GM10248 (cell line): ENCODE results near the gene MESD.

Experiments
- CTCF ChIA-PET: fragments of 300-600 bp; sonication (Branson Sonifier 250); formaldehyde crosslinking; extraction: SDS; loops from one replicate; lab custom pipeline; 2021; ENCODE audit warnings: antibody characterized with exemption; lab: Yijun Ruan, JAX
- POLR2A ChIA-PET: fragments of 350-650 bp; sonication (Branson Sonifier 250); formaldehyde crosslinking; extraction: SDS; loops from one replicate; lab custom pipeline; 2020; ENCODE audit warnings: antibody characterized with exemption; lab: Yijun Ruan, JAX
- DNase-seq: peaks from one replicate; pipeline ENCODE4 v3.0.0; 2012; ENCODE audit errors: extremely low spot score
- CTCF ChIP-seq: IDR thresholded peaks from 2 replicates; pipeline ENCODE4 v1.5.1; 2012; ENCODE audit warnings: mild to moderate bottlenecking, low read depth; ENCODE audit errors: extremely low read depth, missing control alignments, control extremely low read depth

MESD gene

DNA sequence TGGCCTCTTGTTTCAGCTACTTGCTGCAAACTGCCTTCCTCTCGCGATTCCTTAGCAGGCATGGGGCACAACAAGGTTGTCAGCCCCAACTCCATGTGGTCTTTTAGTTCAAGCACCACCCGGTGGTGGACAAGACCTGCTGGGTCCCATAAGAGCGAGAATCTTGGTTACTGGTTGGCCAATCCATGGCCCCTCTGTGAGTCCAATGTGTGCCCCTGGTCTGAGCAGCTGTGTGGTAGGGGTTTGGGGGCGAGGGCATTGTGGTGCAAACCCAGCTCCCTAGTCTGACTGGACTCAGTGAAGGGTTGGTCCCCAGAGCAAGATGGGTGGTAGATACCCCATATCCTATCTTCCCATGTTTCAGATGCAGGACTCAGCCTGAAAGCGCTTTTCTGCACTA, 48.8 kb downstream of the MESD start:
- ChIA-PET POLR2A (no interaction called here), CTCF (interaction anchor here (0.8 to 1.9 kb wide), 4 partner anchors 29 to 1087 kb away, joined by 3 to 11 read pairs (median 3); no protein-coding TSS in a partner anchor)
- no peak for TF ChIP-seq CTCF
- DNase-seq = no peak

- no peak for TF ChIP-seq CTCF
- POLR2A ChIA-PET = no interaction called here
- CTCF ChIA-PET = interaction anchor here (0.8 to 1.9 kb wide), 4 partner anchors 29 to 1087 kb away, joined by 3 to 11 read pairs (median 3); no protein-coding TSS in a partner anchor
- DNase-seq = no peak
Observed at GRCh38 chr15:80940331-80940730, 49.3 kb downstream of the MESD start.

DNA sequence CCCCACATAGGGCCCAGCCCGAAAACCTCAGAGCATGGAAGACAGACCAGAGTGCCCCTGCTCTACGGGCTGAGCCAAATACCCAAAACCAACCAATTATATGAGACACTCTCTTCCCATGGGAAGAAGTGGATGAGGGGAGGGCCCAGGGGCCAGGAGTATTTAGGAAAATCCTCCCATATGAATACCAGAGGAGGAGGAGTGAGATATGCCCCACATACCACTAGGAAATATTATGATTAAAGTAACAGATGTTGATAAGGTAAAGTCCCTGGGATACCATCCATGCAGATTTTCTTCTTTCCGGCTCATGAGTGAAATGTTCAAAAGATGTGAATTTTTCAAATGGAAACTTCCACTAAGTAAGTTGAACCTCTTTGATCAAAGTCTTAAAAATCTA, 50.4 kb downstream of the MESD start:
- no peak for TF ChIP-seq CTCF
- DNase-seq = no peak
- ChIA-PET POLR2A (no interaction called here), CTCF (interaction anchor here (1.3 to 1.9 kb wide), 3 partner anchors 30 to 327 kb away, joined by 3 to 11 read pairs (median 4); no protein-coding TSS in a partner anchor)

DNA sequence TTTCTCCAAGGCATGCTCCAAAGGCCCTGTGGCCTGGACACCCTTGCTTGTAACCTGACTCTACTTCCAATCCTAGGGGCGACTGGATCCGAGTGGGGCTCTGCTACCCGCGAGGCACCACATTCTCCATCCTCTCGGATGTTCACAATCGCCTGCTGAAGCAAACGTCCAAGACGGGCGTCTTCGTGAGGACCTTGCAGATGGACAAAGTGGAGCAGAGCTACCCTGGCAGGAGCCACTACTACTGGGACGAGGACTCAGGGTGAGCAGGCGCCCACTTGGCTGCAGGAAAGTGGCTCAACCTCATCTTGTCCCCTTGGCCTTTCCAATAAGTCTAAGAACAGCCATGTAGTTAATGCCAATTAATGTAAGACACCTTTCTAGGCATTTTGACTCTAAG, 51.9 kb downstream of the MESD start:
- ChIA-PET POLR2A (no interaction called here), CTCF (interaction anchor here (0.9 to 1.3 kb wide), 2 partner anchors 32 to 328 kb away, joined by 3 read pairs; no protein-coding TSS in a partner anchor)
- no peak for TF ChIP-seq CTCF
- DNase-seq = no peak

GRCh38 chr15:80936288-80937078, 53.1 kb downstream of the MESD start:
- TF ChIP-seq CTCF = no peak
- no peak for DNase-seq
- CTCF ChIA-PET = interaction anchor here (1.5 kb wide), 1 partner anchor 33 kb away, joined by 4 read pairs; no protein-coding TSS in a partner anchor
- POLR2A ChIA-PET = no interaction called here

DNA sequence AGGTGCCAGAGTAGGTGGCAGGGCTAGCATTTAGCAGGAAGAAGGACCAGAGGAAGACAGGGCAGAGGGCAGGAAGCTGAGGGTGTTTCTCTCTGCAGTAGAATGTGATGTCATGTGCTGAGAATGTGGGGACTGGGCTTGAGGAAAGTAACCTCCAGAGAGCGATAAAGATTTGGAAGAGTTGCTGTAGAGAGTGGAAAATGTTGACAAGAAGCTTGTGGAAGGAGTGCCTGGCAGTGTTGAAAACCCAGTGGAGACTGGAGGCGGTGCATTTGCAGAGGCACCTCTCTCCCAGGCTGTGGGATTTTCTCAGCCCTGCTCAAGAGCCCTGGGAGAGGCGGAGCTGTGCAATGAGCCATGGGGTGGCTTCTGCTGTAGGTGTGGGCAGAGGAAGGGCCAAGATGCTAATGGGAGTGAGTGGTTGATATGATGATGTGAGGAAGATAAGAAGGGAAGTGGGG, 54.8 kb downstream of the MESD start:
- ChIA-PET CTCF (interaction anchor here (1.1 to 1.5 kb wide), 2 partner anchors 37 to 42 kb away, joined by 3 to 5 read pairs; no protein-coding TSS in a partner anchor), POLR2A (no interaction called here)
- DNase-seq = no peak
- no peak for TF ChIP-seq CTCF
